GM23338 (cell line): ENCODE data around the gene FRAS1. TPM values are rescaled to one million over a fixed set of nuclear protein-coding genes. Genes with fewer than 3 reads are reported as not detected.

Experiments
- EZH2 ChIP-seq: fragments of 200-600 bp; sonication (generic); IDR thresholded peaks from one replicate; pipeline ENCODE4 v1.8.0; 2017; ENCODE audit warnings: antibody characterized with exemption, mild to moderate bottlenecking, low read depth; ENCODE audit not compliant: unreplicated experiment
- EZH2phosphoT487 ChIP-seq: fragments of 200-600 bp; sonication (generic); IDR thresholded peaks from one replicate; pipeline ENCODE4 v1.8.1; 2018; ENCODE audit warnings: antibody characterized with exemption; ENCODE audit not compliant: unreplicated experiment
- NANOG ChIP-seq: IDR thresholded peaks from 2 replicates; pipeline ENCODE4 v1.6.1; 2016; ENCODE audit warnings: antibody characterized with exemption, borderline replicate concordance
- ZNF331 ChIP-seq: fragments of 250-450 bp; sonication (Bioruptor Pico); IDR thresholded peaks from 2 replicates; pipeline ENCODE4 v1.5.0; 2020; ENCODE audit warnings: low read depth, mild to moderate bottlenecking, moderate library complexity
- polyA plus RNA-seq: library from polyadenylated mRNA; unstranded; fragments of >200 nt; fragmentation: Nextera tagmentation; extraction: Ambion mirVana; gene quantifications from 2 replicates; pipeline ENCODE4 v1.2.1, GENCODE V29; 2016
- total RNA-seq: library from RNA; depleted of rRNA; stranded (reverse); fragments of >200 nt; shearing (Covaris generic); gene quantifications from 2 replicates; pipeline ENCODE4 v1.2.3, GENCODE V29; 2014
- TF ChIP-seq, protein P1 (sequence below): fragments of 250-450 bp; sonication (Bioruptor Pico); IDR thresholded peaks from 2 replicates; pipeline ENCODE4 v1.5.0; 2020; ENCODE audit warnings: mild to moderate bottlenecking, moderate library complexity
- TF ChIP-seq, protein P2 (sequence below): IDR thresholded peaks from 2 replicates; pipeline ENCODE4 v1.6.1; 2016; ENCODE audit warnings: antibody characterized with exemption
- TF ChIP-seq, protein P3 (sequence below): IDR thresholded peaks from one replicate; pipeline ENCODE4 v1.6.1; 2018; ENCODE audit warnings: antibody characterized with exemption; ENCODE audit not compliant: unreplicated experiment

The FRAS1 gene
- total and polyA plus RNA-seq, 2 experiments from 2014 or later, result 12.4 to 108 TPM

DNA sequence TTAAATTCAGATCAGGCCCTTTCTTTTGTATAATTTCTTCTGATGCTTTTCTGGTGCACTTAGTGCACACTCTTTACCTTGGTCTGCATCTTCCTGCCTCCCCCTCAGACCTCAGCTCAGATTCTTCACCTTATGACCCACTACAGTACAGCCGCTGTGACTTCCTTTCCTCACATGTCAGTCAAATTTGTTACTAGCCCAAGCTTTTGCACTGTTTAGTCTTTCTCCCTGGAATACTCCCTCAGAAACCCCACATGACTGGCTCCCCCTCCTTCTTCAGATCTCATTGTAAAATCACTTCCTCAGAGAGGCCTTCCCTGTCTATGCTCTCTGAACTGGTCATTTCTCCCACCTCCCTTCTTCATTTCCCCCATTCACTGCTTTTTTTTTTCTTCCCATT is 132.9 kb downstream of the FRAS1 start (continued):
- TF ChIP-seq, protein P1, sequence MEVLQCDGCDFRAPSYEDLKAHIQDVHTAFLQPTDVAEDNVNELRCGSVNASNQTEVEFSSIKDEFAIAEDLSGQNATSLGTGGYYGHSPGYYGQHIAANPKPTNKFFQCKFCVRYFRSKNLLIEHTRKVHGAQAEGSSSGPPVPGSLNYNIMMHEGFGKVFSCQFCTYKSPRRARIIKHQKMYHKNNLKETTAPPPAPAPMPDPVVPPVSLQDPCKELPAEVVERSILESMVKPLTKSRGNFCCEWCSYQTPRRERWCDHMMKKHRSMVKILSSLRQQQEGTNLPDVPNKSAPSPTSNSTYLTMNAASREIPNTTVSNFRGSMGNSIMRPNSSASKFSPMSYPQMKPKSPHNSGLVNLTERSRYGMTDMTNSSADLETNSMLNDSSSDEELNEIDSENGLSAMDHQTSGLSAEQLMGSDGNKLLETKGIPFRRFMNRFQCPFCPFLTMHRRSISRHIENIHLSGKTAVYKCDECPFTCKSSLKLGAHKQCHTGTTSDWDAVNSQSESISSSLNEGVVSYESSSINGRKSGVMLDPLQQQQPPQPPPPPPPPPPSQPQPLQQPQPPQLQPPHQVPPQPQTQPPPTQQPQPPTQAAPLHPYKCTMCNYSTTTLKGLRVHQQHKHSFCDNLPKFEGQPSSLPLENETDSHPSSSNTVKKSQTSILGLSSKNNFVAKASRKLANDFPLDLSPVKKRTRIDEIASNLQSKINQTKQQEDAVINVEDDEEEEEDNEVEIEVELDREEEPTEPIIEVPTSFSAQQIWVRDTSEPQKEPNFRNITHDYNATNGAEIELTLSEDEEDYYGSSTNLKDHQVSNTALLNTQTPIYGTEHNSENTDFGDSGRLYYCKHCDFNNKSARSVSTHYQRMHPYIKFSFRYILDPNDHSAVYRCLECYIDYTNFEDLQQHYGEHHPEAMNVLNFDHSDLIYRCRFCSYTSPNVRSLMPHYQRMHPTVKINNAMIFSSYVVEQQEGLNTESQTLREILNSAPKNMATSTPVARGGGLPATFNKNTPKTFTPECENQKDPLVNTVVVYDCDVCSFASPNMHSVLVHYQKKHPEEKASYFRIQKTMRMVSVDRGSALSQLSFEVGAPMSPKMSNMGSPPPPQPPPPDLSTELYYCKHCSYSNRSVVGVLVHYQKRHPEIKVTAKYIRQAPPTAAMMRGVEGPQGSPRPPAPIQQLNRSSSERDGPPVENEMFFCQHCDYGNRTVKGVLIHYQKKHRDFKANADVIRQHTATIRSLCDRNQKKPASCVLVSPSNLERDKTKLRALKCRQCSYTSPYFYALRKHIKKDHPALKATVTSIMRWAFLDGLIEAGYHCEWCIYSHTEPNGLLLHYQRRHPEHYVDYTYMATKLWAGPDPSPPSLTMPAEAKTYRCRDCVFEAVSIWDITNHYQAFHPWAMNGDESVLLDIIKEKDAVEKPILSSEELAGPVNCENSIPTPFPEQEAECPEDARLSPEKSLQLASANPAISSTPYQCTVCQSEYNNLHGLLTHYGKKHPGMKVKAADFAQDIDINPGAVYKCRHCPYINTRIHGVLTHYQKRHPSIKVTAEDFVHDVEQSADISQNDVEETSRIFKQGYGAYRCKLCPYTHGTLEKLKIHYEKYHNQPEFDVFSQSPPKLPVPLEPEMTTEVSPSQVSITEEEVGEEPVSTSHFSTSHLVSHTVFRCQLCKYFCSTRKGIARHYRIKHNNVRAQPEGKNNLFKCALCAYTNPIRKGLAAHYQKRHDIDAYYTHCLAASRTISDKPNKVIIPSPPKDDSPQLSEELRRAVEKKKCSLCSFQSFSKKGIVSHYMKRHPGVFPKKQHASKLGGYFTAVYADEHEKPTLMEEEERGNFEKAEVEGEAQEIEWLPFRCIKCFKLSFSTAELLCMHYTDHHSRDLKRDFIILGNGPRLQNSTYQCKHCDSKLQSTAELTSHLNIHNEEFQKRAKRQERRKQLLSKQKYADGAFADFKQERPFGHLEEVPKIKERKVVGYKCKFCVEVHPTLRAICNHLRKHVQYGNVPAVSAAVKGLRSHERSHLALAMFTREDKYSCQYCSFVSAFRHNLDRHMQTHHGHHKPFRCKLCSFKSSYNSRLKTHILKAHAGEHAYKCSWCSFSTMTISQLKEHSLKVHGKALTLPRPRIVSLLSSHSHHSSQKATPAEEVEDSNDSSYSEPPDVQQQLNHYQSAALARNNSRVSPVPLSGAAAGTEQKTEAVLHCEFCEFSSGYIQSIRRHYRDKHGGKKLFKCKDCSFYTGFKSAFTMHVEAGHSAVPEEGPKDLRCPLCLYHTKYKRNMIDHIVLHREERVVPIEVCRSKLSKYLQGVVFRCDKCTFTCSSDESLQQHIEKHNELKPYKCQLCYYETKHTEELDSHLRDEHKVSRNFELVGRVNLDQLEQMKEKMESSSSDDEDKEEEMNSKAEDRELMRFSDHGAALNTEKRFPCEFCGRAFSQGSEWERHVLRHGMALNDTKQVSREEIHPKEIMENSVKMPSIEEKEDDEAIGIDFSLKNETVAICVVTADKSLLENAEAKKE (CRISPR knock-in tag), result no peak
- TF ChIP-seq ZNF331 (CRISPR knock-in tag) (no peak), NANOG (no peak), EZH2phosphoT487 (no peak), EZH2 (no peak)
- TF ChIP-seq, protein P2, sequence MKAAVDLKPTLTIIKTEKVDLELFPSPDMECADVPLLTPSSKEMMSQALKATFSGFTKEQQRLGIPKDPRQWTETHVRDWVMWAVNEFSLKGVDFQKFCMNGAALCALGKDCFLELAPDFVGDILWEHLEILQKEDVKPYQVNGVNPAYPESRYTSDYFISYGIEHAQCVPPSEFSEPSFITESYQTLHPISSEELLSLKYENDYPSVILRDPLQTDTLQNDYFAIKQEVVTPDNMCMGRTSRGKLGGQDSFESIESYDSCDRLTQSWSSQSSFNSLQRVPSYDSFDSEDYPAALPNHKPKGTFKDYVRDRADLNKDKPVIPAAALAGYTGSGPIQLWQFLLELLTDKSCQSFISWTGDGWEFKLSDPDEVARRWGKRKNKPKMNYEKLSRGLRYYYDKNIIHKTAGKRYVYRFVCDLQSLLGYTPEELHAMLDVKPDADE, result no peak
- TF ChIP-seq, protein P3, sequence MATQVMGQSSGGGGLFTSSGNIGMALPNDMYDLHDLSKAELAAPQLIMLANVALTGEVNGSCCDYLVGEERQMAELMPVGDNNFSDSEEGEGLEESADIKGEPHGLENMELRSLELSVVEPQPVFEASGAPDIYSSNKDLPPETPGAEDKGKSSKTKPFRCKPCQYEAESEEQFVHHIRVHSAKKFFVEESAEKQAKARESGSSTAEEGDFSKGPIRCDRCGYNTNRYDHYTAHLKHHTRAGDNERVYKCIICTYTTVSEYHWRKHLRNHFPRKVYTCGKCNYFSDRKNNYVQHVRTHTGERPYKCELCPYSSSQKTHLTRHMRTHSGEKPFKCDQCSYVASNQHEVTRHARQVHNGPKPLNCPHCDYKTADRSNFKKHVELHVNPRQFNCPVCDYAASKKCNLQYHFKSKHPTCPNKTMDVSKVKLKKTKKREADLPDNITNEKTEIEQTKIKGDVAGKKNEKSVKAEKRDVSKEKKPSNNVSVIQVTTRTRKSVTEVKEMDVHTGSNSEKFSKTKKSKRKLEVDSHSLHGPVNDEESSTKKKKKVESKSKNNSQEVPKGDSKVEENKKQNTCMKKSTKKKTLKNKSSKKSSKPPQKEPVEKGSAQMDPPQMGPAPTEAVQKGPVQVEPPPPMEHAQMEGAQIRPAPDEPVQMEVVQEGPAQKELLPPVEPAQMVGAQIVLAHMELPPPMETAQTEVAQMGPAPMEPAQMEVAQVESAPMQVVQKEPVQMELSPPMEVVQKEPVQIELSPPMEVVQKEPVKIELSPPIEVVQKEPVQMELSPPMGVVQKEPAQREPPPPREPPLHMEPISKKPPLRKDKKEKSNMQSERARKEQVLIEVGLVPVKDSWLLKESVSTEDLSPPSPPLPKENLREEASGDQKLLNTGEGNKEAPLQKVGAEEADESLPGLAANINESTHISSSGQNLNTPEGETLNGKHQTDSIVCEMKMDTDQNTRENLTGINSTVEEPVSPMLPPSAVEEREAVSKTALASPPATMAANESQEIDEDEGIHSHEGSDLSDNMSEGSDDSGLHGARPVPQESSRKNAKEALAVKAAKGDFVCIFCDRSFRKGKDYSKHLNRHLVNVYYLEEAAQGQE, result no peak
